Ovary (tissue), 3 donors: Measurements from ENCODE around the gene C19orf47.

Experiments used
- EP300 ChIP-seq: sonication (generic); formaldehyde crosslinking; IDR thresholded peaks from one replicate; pipeline ENCODE4 v1.6.1; 2017; ENCODE audit warnings: antibody characterized with exemption
- TF ChIP-seq, protein P1 (sequence below), 3 donors: fragments of 450-650 bp in 2 of 3; fragments of 200-600 bp in 1 of 3; IDR thresholded peaks; one replicate each; pipeline versions ENCODE4 v1.5.1 to v1.8.0; 2016 to 2022; ENCODE audit warnings: antibody characterized with exemption in 3 of 3, mild to moderate bottlenecking in 1 of 3
- donor health status: DM: no; HTN: no; CAD: no.

DNA sequence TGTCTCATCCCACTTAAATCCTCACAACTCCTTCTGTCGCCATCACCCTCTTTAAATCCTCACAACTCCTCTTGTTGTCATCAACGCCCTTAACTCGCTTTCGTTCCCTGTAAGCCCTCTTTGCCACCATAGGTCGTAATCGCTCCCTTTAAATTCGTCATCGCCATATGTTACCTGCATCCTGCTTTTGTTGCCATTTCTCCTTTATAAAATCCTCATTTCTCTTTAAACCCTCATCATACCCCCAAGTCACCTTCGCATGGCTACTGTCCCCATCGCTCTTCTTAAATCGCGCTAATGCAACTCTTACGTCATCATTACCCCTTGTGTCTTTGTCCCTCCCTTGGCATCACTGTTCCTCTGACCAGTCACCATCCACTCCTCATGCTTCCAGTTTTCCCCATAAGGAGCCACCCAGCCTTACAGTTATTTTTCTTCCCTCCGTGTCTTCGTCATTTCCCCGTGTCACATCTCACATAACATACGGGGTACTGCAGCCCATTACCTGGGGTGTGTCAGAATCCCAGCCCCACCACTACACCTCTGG, 837 bp upstream of the C19orf47 start:
- TF ChIP-seq EP300: no peak
- TF ChIP-seq, protein P1, sequence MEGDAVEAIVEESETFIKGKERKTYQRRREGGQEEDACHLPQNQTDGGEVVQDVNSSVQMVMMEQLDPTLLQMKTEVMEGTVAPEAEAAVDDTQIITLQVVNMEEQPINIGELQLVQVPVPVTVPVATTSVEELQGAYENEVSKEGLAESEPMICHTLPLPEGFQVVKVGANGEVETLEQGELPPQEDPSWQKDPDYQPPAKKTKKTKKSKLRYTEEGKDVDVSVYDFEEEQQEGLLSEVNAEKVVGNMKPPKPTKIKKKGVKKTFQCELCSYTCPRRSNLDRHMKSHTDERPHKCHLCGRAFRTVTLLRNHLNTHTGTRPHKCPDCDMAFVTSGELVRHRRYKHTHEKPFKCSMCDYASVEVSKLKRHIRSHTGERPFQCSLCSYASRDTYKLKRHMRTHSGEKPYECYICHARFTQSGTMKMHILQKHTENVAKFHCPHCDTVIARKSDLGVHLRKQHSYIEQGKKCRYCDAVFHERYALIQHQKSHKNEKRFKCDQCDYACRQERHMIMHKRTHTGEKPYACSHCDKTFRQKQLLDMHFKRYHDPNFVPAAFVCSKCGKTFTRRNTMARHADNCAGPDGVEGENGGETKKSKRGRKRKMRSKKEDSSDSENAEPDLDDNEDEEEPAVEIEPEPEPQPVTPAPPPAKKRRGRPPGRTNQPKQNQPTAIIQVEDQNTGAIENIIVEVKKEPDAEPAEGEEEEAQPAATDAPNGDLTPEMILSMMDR (IDR thresholded peaks at IDR 0.05): no peak
